Fibroblast of skin of right biceps (primary cell): ENCODE results near the gene GALK2.
A peak's percentile ranks its signal among the peaks of the same experiment; 100 is the strongest.
"Not testable (repeated sequence)": the region's sequence is repeated elsewhere in the genome, so short reads cannot be mapped to it uniquely, and the experiment has no call there.

Experiments
- DNase-seq: peaks from one replicate; pipeline ENCODE4 v3.0.0-alpha.2; 2013

The GALK2 gene

DNA sequence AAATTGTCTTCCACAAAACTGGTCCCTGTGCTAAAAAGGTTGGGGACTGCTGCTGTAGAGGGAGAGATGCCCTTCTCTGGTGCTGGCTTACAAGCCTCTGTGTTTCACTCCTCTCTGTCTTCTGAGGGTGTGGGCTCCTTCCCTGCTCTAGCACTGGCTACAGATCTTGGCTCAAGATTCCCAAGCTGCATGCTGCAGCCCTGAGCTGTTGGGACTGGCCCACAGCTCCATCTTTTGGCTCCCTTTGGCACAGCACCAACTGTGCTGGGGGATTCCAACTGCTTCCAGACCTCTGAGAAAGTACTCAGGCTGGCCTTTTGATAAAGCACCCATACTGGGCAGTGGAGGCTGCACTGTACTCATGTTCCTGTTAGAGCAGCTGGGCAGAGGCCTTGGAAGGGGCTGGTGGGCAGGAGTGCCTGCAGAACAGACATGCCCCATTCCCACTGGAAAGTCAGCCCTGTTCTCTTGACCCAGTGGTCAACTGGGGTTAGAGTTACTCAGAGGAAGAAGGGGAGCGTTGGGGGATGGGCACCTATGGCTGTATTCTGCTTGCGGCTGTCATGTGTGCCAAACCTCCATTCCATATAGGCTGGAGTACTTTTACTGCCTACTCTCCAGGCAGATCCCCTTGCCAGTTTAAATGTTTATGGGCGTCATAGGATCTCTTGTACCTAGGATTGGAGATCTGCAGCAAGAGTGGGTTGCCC is 55.7 kb downstream of the GALK2 start:
- peak; percentile 39 for DNase-seq

DNA sequence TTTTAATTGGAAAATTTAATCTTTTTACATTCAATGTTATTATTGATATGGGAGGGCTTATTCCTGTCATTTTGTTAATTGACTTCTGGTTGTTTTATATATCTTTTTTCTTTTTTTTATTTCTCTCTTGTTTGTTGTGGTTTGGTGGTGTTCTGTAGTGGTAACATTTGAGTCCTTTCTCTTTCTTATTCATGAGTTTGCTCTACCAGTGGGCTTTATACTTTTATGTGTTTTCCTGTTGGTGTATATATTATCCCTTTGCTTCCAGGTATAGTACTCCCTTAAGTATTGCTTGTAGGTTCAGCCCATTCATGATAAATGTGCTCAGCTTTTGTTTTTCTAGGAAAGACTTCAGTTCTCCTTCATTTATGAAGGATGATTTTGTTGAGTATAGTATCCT is 57.6 kb downstream of the GALK2 start:
- DNase-seq = no peak

DNA sequence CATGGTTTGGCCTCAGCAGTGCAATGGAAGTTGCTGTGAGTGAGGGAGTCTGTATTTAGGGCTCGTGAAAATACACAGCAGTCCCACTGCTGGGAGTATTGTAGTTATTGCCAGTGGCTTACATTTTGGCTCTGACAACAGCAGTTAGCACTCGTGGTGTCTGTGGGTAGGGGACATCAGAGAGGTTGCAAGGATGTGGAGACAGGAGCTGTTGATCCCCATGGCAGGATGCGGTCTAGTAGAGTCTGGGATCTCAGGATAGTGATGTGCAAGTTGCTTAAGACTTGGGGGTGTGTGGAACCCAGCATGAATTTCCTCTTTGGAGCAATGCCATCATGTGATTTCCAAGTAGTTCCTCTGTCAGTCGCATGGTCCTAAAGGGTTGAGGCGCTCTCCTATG is 59.9 kb downstream of the GALK2 start:
- DNase-seq = no peak

DNA sequence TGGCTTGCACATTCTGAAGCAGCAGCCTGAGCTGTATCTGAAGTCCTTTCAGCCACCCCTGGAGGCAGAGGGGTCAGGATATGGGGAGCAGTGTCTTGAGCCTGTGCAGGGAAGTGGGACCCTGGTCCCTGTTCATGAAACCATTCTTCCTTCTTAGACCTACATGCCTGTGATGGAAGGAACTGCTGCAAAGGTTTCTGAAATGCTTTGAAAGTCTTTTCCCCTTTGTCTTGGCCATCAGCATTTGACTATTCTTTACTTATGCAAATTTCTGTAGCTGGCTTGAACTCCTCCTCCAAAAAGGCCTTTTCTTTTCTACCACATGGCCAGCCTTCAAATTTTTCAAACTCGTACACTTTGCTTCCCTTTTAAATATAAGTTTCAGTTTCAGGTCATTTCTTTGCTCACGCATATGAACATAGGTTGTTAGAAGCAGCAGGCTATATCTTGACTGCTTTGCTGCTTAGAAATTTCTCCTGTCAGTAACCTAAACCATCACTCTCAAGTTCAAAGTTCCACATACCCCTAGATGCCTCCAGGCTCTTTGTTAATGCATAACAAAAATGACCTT is 62.3 kb downstream of the GALK2 start:
- no peak for DNase-seq

DNA sequence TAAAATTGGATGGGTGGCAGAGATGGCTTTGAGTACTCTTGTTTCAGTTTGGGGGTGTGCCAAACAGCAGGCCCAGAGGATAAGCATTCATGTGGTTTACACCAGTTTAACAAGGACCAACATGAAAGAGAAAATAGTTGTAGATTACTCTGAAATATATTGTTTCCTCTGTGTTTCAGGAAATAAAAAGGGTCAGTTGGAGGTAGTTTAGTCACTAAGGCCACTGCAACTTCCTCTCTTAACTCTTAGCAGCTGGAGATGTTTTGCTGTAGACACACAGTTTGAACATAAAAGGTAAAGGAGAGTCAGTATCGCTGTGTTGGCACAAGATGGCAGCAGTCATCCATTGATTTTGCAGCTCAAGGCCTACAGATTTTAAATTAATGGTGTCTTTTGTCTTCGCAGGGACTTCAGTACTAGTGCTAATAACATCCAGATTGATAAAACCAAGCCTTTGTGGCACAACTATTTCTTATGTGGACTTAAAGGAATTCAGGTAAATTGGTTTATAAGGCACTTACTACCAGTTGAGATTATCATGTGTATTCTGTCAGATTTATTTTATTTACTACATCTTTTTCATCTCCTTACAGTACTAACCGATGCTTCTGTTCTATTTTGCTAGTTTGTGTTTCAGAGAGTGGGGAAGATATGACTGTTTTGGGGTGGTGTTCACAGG is 65.5 kb downstream of the GALK2 start:
- peak; percentile 84 for DNase-seq

DNA sequence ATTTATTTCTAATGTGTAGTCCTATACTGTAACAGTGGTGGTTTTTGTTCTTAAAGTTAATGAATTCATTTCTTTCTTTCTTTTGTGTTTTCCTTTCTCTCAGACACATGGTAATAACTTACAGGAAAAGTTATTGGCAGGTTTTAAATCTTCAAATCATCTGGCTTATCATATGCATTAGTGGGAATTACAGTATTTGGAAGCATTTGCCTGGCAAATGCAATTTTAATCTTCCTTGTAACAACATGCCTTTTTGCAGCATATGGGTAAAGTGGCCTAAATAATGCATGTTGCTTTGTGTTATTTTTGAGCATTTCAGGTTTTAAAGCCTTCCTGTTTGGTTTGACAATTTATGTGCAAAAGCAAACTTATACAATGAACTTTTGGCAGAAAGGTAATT is 66.8 kb downstream of the GALK2 start:
- no peak for DNase-seq

DNA sequence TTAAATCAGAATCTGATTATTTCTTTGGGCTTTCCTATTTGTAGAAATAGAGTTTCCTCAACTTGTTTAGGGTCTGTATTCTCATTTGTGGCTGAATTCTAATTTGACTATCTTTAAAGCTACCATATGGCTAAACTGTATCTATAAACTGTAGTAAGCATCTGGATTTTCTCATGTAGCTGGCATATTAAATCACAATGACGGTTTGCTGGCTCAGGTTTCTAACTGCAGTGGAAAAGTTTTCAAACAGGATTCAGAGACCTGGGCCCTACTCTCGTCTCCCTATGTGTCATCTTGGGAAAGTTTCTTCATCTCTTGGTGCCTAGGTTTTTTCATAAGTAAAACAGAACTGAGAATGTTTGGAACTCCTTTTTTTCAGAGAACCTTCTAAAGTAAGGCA is 68.3 kb downstream of the GALK2 start:
- DNase-seq = peak; percentile 76

DNA sequence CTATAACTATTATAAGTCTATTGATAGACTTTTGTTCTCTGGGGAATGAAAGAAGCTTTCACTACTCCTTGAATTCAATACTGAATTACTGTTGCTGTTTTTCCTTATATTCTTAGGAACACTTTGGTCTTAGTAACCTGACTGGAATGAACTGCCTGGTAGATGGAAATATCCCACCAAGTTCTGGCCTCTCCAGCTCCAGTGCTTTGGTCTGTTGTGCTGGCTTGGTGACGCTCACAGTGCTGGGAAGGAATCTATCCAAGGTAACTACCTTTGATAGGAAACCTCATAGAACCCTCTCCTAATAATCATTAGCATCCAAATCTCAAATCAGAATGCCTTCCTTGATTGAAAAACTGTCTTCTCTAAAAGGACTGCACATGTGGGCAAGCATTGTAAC is 69.1 kb downstream of the GALK2 start:
- DNase-seq = no peak

DNA sequence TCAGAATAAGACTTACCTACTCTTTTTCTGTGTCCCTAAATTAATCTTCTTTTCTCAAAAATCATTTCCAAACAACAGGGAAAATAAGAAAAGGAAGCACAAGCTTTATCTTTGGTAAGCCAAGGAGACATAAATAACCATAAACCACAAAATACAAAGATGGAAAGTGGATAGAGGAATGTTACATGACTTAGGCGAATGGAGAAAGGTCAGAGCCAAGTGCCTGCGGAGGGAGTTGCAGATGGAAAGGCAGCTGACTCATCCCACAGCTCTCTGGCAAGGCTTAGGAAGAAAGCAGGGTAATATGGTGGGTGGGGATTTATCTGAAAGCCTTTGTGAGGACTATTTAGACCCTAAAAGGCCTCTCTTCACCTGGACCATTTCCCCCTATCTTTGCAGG is 72.8 kb downstream of the GALK2 start:
- DNase-seq = peak; percentile 86

DNA sequence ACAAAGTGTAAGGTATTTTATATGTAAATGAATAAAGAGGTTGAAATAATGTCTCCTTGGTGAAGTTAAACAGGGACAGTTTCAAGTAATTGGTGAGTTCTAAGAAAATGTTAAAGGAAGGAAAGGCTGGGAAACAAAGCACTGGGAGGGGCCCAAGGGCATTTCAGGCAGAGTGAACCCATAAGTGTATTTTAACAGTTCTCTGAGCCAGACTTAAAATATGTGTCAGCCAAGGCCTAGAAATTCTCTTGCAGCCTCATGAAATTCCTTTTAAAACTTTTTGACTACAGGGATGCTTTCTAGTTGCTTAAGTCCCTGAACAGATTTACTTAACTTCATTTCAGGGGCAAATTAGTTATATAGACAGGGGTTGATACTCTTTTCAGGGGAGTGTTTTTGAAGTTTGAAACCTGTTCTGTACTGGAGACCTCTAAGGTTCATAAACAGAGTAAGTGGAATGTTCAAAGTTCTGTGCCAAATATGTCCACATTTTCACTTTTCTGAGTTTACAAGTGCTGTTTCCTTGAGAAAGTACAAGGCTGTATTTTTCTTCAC is 77.6 kb downstream of the GALK2 start:
- DNase-seq = peak; percentile 59

DNA sequence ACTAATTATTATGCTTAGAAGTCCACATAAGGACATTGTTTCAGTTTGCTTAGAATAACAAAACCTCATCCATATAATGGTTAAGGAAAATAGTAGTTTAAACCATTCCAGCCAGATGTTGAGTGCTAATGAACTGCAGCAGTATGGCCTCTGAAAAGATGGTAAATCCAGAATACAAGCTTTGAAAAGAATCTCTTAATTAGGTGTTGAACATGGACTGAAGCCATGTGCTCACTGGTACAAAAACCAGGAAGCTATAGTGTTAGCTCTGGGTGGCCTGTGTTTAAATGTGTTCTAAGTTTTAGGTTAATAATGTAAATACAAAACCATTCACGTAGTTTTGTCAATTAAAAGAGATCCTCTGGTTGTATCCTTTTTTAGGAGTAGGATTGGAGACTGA is 78.2 kb downstream of the GALK2 start:
- DNase-seq = no peak

DNA sequence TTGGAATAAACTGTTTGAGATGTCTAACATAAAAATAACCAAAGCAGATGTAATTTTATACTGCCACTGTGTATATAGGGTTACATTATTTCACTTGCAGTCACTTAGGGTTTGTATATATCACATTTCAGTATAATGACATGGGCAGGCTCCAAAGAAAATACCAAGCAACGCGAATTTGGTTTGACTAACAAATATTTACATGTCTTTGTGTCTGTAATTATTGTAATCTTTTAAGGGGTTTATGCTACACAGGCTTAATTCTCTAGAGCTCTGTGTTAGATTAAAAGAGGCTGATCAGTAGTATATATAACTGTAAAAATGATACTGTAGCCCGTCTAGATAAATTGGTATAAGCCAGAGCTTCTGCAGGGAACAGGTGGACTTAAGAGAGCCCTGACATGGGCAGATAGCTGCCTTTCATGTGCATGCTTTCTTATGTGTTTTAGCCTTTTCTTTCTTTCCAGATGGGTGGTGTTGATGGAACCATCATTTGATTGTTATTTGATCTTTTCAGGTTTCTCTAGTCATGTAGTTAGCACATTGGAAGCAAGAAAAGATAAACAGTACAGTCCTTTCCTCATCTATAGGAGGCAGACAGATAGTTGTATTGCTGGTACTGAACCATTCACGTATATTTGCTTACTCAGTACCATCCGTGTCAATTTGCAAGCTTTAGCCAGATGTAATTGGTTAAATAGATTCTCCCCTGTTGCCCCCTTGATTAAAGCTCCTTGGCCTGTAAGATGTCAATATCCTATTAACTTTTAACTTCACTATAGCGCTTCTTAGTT is 86.1 kb downstream of the GALK2 start:
- DNase-seq = no peak

DNA sequence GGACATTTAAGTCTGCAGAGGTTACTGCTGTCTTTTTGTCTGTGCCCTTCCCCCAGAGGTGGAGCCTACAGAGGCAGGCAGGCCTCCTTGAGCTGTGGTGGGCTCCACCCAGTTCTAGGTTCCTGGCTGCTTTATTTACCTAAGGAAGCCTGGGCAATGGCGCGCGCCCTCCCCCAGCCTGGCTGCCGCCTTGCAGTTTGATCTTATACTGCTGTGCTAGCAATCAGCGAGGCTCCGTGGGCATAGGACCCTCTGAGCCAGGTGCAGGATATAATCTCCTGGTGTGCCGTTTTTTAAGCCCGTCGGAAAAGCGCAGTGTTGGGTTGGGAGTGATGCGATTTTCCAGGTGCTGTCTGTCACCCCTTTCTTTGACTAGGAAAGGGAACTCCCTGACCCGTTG is 95.1 kb downstream of the GALK2 start:
- not testable (repeated sequence) for DNase-seq

DNA sequence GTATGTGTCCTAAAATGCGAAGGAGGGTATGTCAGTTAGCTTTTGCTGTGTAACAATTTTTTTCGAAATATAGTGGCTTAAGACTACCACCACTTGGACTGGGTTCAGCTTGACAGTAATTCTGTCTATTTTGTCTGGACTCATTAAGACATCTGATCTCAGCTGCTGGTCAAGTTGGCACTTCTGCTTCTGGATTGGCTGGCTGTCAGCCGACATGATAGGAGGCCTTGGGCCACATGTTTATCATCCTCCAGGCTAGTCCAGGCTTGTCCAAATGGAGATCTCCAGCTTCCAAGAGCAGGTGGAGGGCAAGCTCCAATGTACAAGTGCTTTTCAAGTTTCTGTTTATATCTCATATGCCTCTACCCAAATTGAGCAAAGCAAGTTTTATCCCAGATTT is 95.9 kb downstream of the GALK2 start:
- no peak for DNase-seq

DNA sequence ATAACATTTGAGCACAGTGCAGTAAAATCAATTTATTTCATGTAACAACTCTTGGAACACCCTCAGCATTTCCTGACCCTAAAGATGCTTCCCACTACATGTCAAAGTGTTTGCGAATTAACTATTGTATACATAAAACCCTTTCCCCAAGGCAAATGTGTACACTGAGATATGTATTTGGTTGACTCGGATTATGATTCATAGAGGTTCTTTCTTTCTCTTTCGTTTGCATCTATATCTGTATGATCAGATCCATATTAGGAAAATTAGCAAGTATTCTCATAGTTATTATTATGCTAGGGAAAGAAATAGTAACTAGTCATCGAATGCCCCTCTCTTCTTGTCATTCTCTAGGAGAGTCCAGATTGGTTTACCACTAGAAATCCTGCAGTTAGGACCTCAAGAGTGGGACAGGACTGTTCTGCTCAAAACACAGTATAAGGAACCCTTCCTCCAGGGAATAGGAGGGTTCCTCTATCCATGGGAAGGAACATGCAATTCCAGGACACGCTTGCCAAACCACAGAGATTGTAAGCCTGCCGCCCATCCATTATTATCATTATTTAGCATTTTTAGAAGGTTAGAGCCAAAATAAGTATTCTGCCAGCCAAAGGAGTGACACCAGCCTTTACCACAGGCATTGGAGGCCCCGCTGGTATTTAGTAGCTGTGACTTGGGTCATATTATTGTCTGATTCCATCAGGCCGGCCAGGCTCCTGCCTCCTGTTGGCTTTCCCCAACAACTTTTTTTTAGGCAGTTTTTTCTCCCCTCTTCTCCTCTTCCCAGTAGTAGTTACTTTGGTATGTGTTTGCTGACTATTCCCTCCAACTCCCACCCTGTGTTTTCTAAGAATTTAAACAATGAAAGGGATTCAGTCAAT is 100.7 kb downstream of the GALK2 start:
- peak; percentile 80 for DNase-seq

DNA sequence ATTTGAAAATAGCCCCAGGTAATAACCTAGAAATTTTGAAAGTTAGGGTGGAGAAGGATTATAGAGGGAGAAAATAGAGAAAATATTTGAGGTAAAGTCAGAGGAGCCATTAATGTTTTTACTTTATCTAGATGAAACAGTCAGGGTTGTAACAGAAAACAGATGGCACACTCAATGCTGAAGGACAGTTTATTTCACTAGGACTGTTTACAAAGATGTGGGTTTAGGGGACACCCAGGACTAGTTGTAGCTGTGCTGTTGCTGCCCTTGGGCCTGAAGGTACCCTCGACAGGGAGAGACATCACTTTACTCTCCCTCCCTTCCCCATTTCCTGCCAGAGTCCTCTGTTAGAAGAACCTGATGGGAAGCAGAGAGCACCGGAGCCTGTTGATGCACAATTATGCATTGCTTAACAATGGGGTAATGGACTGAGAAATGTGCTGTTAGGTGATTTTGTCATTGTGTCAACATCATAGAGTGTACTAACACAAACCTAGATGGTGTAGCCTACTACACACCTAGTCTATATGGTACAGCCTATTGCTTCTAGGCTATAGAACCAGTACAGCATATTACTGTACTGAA is 103.8 kb downstream of the GALK2 start:
- no peak for DNase-seq

DNA sequence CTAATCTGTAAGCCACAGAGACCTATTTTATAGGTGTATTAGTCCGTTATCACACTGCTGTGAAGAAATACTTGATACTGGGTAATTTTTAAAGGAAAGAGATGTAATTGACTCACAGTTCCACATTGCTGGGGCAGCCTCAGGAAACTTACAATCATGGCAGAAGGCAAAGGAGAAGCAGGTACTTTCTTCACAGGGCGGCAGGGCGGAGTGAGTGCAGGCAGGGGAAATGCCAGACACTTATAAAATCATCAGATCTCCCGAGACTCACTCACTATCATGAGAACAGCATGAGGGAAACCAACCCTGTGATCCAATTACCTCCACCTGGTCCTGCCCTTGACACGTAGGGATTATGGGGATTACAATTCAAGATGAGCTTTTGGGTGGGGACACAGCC is 108.7 kb downstream of the GALK2 start:
- no peak for DNase-seq

DNA sequence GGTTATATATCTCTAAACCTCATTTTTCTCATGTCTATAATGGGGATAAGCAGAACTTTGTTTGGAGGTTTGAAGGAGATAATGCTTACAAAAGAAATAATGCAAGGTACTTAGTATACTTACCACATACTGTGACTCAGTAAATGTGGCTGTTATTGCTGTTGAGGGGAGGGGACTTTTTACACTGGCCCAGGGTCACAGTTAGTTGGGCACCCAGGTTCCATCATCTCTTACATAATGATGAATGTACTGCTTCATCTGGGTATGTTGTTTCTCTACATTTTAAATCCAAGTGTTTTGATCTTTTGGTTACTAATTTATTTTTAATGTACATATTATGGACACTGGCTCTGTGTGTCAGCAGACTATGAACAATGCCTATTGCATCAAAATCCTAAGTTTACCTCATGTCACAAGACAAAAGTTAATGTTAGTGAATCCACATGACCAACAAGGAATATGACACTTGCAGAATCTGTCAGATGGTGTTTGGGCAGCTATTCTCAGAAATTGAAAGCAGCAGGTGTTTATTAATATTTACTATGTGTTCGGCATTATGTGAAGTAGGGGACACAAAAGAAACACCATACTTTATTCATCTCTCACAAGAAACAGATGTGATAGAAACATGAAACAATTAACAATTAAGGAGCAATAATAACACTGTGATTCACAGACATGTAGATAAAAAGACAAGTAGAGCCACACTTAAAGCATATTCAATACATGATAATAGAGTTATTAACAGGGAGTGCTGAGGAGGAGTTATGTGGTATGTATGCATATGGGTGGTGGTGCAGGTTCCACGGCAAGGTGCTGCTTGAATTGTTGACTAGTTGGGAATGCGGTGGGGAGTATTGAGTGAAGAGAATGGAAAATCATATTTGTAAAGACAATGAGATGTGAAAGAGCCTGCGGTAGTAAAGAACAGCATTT is 109.7 kb downstream of the GALK2 start:
- no peak for DNase-seq

DNA sequence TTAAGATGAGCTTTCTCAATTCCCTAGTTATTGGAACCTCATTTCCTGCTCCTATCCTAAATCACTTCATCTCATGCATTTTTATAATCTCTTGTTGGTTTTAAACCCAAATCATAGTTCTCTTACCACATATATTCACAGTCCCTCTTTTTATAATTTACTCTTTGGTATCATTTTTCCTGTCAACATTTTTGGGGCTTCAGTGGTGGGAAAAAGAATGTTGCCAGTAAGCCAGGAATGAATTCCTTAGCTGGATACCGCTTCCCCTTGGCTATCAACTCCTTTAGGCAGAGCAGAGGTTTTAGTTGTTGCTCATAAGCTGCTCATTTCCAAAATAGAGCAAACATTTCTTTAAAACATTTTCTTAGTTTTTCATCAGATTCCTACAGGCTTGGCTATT is 112.3 kb downstream of the GALK2 start:
- DNase-seq = peak; percentile 96

DNA sequence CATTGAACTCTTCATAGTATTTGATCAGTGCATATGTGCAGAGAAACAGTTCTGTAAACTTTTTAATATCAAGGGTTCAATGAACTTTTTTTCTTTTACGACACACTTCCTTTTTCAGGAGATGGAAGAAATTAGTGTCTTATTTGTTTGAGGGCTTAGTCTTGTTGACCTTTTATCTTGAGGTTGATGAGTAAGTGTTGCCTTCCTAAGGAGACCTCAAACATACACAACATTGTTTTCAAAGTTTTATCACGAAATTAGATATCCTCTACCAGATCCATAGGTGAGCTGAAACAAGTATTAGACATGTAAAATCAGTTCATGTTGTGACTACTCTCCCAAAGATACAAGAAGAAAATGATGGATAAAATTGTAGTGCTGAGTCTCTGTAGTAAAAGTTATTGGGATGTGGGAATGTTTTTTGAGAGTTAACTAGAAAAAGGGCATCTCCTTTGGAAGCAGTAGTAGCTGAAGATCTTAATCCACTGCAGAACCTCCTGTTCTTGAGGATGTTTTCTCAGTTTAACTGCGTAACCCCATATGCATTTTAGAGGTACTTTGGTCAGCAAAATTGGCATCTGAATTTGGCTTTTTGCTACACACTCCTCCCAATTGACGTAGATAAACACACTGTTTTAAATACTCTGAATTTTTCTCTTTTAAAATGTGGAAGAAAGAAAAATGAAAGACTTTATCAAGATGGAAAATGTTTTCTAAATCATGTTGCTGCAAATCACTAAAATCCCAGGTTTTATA is 116.8 kb downstream of the GALK2 start:
- no peak for DNase-seq
